Adrenal gland (tissue), 12 donors: ENCODE results near the gene TRAF2. TPM values are rescaled to one million over a fixed set of nuclear protein-coding genes. Genes with fewer than 3 reads are reported as not detected.

Experiments
- DNase-seq, 7 donors: peaks; one replicate each; pipeline ENCODE4 v3.0.0-alpha.2; 2019 to 2020
- H3K27ac ChIP-seq, 5 donors: fragments of 200-600 bp; sonication (generic) in 4 of 5; 1 replicate in 3 of 5; 2 replicates in 2 of 5; pipeline versions ENCODE4 v1.5.1 to v1.8.0; 2016 to 2020; ENCODE audit warnings: mild to moderate bottlenecking in 1 of 5
- H3K27me3 ChIP-seq: fragments of 200-600 bp; 2 replicates; pipeline ENCODE4 v1.8.0; 2021
- H3K36me3 ChIP-seq, 2 donors: fragments of 200-600 bp; replicated peaks in 1 of 2; 1 replicate in 1 of 2; 2 replicates in 1 of 2; pipeline versions ENCODE4 v1.5.1 to v1.8.0; 2018 to 2022
- H3K4me1 ChIP-seq, 2 donors: fragments of 200-600 bp; replicated peaks in 1 of 2; 1 replicate in 1 of 2; 2 replicates in 1 of 2; pipeline versions ENCODE4 v1.5.1 to v1.8.0; 2018 to 2021
- H3K4me3 ChIP-seq, 4 donors: fragments of 200-600 bp; sonication (generic) in 3 of 4; one replicate each; pipeline ENCODE4 v1.5.1; 2016 to 2018
- H3K9me3 ChIP-seq, 3 donors: fragments of 200-600 bp; sonication (generic) in 1 of 3; replicated peaks in 1 of 3; 1 replicate in 2 of 3; 2 replicates in 1 of 3; pipeline versions ENCODE4 v1.5.1 to v1.8.0; 2016 to 2021
- CTCF ChIP-seq, 6 experiments: fragments of 450-650 bp in 4 of 6; fragments of 200-600 bp in 2 of 6; sonication (generic) in 1 of 6; IDR thresholded peaks; 1 replicate in 5 of 6; 2 replicates in 1 of 6; pipeline versions ENCODE4 v1.5.1 to v1.8.0; 2016 to 2021; ENCODE audit warnings: antibody characterized with exemption in 6 of 6, mild to moderate bottlenecking in 2 of 6, moderate library complexity in 1 of 6
- POLR2A ChIP-seq, 2 donors: fragments of 450-650 bp; IDR thresholded peaks; one replicate each; pipeline ENCODE4 v1.6.1; 2017; ENCODE audit warnings: antibody characterized with exemption in 2 of 2, mild to moderate bottlenecking in 2 of 2, moderate library complexity in 1 of 2
- WGBS, 4 donors: extraction: QIAGEN DNeasy Blood & Tissue Kit in 2 of 4; methylation state at CpG; one replicate each; pipeline versions ENCODE4 v1.1.5 to v1.1.7; 2013 to 2017; 5-methylcytosine and 5-hydroxymethylcytosine counted together
- intact Hi-C, 2 donors: fragments of 100-400 bp; cut with DNase I; formaldehyde crosslinking; loops; one replicate each; pipeline versions ENCODE4 v1.14.1 to v1.15.0; 2022 to 2023
- polyA plus RNA-seq, 3 donors: library from polyadenylated mRNA; stranded (reverse); fragments of 200-250 nt in 2 of 3; fragments of 350-450 nt in 1 of 3; fragmentation: Illumina TruSeq in 1 of 3; extraction: RNeasy Lipid Tissue Mini Kit (QIAGEN cat#74804) in 1 of 3; gene quantifications; one replicate each; pipeline ENCODE4 v1.2.3, GENCODE V29; 2013 to 2014
- total RNA-seq, 9 donors: library from RNA; depleted of rRNA in 4 of 9; stranded (reverse); fragments of >200 nt in 4 of 9; fragments of 120-200 nt in 1 of 9; fragmentation: NEBNext Ultra II Directional in 1 of 9; extraction: Animal tissue kit (Norgen Biotek cat#: 25700) in 1 of 9; gene quantifications; one replicate each; pipeline versions ENCODE4 v1.1.0 to v1.2.4, GENCODE V29; 2013 to 2023
- donor health status: healthy with polysubstance abuse.
- donor health status: Bipolar disorder and iron deficiency.
- donor health status: DM: yes; HTN: yes; CAD: no.
- donor health status: DM: no; HTN: no; CAD: no.
- donor health status: DM: no; HTN: no; CAD: no.
- donor health status: DM: yes; HTN: yes; CAD: no.

The TRAF2 gene
- total and polyA plus RNA-seq, 12 donors: 3.4 to 24.7 (median 10.6) TPM

- intact Hi-C loops: no loop called here
- Histone ChIP-seq H3K9me3 (no peaks in the 10 kb centered on the region), H3K4me1 (peaks cover 0 to 7% of the 10 kb centered on the region in 2 donors), H3K4me3 (no peak overlapping the region), H3K27ac (peak overlapping the region in 1 of 5 donors; percentile 65), H3K36me3 (no peaks in the 10 kb centered on the region), H3K27me3 (no peaks in the 10 kb centered on the region)
- TF ChIP-seq POLR2A (IDR thresholded peaks at IDR 0.05) (no peak), CTCF (IDR thresholded peaks at IDR 0.05) (no peak)
- DNase-seq: no peak
- 58 to 82% (median 72%) methylated on average over 15 to 23 of the region's 23 CpGs for WGBS, 4 donors
Observed at GRCh38 chr9:136961279-136962065, 75.2 kb downstream of the TRAF2 start.

GRCh38 chr9:136962163-136962562 lies 75.8 kb downstream of the TRAF2 start:
- H3K36me3 ChIP-seq: no peaks in the 10 kb centered on the region
- H3K4me1 ChIP-seq: peaks cover 0 to 8% of the 10 kb centered on the region in 2 donors
- TF ChIP-seq CTCF (IDR thresholded peaks at IDR 0.05) (no peak), POLR2A (IDR thresholded peaks at IDR 0.05) (no peak)
- no peaks in the 10 kb centered on the region for H3K9me3 ChIP-seq
- no peak for DNase-seq
- no peaks in the 10 kb centered on the region for H3K27me3 ChIP-seq
- no peak overlapping the region for H3K4me3 ChIP-seq
- intact Hi-C loops: no loop called here
- 91 to 98% (median 95%) methylated on average over 9 of the region's 9 CpGs for WGBS, 4 donors
- no peak overlapping the region for H3K27ac ChIP-seq

GRCh38 chr9:136962701-136963248 lies 76.5 kb downstream of the TRAF2 start:
- Histone ChIP-seq H3K4me3 (no peak overlapping the region), H3K9me3 (no peaks in the 10 kb centered on the region), H3K36me3 (no peaks in the 10 kb centered on the region), H3K27ac (no peak overlapping the region), H3K4me1 (peaks cover 0 to 8% of the 10 kb centered on the region in 2 donors), H3K27me3 (no peaks in the 10 kb centered on the region)
- no peak for DNase-seq
- WGBS, 4 donors: 79 to 92% (median 86%) methylated on average over 8 to 11 of the region's 11 CpGs
- intact Hi-C loops: no loop called here
- TF ChIP-seq POLR2A (IDR thresholded peaks at IDR 0.05): no peak
- no peak for TF ChIP-seq CTCF (IDR thresholded peaks at IDR 0.05)

GRCh38 chr9:136963341-136963740 lies 77.0 kb downstream of the TRAF2 start:
- peak overlapping the region in 1 of 5 donors; percentile 29 for H3K27ac ChIP-seq
- H3K4me1 ChIP-seq: peaks cover 0 to 8% of the 10 kb centered on the region in 2 donors
- no peak for DNase-seq
- no peak for TF ChIP-seq CTCF (IDR thresholded peaks at IDR 0.05)
- TF ChIP-seq POLR2A (IDR thresholded peaks at IDR 0.05): no peak
- no peak overlapping the region for H3K4me3 ChIP-seq
- no peaks in the 10 kb centered on the region for H3K9me3 ChIP-seq
- H3K36me3 ChIP-seq: no peaks in the 10 kb centered on the region
- intact Hi-C loops: no loop called here
- H3K27me3 ChIP-seq: no peaks in the 10 kb centered on the region
- 89 to 97% (median 94%) methylated on average over 6 to 15 of the region's 15 CpGs for WGBS, 4 donors
